DND-41 (cell line): ENCODE results near the gene BUB1.

ENCODE experiments used
- EZH2 ChIP-seq: IDR thresholded peaks from 3 replicates; pipeline ENCODE4 v1.6.1; 2012; ENCODE audit warnings: borderline replicate concordance, low read depth, mild to moderate bottlenecking, moderate library complexity, low read length, inconsistent platforms; ENCODE audit not compliant: severe bottlenecking
- TF ChIP-seq, protein P1 (sequence below): IDR thresholded peaks from 2 replicates; pipeline ENCODE4 v1.5.1; 2012; ENCODE audit warnings: borderline replicate concordance, low read length, moderate library complexity, mild to moderate bottlenecking; ENCODE audit not compliant: poor library complexity, severe bottlenecking; ENCODE audit errors: extremely low read depth

DNA sequence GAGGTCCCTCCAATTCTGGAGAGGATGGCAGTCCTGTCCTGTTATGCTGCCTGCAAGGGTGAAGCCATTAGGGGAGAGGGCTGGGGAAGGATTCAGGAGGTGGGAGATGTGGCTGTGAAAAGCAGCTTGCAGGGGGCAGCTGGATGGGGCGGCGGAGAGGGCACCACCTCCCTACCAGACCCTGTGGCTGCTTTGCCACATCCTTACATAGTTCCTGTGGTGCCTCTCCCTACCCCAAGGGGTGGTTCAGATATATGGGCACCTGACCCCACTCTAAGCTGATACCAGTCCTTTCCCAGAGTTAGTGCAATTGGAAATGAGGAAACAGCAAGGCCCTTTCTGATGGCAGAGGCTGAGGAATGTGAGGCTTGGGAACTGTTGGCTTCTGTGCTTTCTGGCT is 48.4 kb upstream of the BUB1 start:
- TF ChIP-seq, protein P1, sequence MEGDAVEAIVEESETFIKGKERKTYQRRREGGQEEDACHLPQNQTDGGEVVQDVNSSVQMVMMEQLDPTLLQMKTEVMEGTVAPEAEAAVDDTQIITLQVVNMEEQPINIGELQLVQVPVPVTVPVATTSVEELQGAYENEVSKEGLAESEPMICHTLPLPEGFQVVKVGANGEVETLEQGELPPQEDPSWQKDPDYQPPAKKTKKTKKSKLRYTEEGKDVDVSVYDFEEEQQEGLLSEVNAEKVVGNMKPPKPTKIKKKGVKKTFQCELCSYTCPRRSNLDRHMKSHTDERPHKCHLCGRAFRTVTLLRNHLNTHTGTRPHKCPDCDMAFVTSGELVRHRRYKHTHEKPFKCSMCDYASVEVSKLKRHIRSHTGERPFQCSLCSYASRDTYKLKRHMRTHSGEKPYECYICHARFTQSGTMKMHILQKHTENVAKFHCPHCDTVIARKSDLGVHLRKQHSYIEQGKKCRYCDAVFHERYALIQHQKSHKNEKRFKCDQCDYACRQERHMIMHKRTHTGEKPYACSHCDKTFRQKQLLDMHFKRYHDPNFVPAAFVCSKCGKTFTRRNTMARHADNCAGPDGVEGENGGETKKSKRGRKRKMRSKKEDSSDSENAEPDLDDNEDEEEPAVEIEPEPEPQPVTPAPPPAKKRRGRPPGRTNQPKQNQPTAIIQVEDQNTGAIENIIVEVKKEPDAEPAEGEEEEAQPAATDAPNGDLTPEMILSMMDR = no peak
- TF ChIP-seq EZH2 = no peak
